ENCODE measurements around the gene SIPA1L2. TPM values are rescaled to one million over a fixed set of nuclear protein-coding genes. Genes with fewer than 3 reads are reported as not detected.
A peak's percentile ranks its signal among the peaks of the same experiment; 100 is the strongest.

Gene SIPA1L2
- total RNA-seq, 1 donor from 2014 or later = 9.0 TPM

DNA sequence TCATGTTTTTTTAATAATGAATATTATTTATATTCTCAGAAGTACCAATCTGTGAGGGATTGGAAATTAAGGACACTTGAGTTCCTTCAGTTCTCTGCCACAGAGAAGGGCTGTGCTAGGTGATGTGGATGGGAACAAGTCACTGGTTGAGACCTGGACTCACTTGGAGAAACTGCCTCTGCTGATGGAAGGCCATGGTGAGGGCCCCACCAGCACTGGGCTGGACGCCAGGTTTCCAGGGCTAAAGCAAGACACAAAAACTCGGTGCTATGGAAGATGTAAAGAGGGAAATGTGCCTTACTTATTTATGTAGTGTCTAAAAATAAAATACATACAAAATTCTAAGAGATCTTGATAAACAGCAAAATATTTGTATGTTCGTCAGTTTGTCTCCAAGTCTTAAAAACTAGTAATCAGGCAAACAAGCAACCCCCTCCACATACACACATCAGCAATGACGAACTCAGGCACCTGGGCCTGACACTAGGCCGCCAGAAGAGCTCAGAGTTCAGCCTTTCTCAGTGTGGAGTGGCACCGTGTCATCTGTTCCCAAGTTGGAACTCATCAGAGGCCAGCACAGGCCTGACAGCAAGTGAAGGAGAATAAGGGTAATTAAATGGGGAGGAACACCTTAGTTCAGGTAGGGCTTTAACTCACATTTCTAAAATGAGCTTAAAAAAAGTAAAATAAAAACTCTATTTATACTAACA is 19.6 kb downstream of the SIPA1L2 start:
- Mint-ChIP-seq H3K4me1 (ENCODE audit: low read depth) (peaks cover 23% of the 10 kb centered on the region), H3K9me3 (ENCODE audit: low read depth) (no peaks in the 10 kb centered on the region), H3K36me3 (ENCODE audit: low read depth) (peaks cover 2% of the 10 kb centered on the region), H3K4me3 (ENCODE audit: unreplicated experiment) (no peak overlapping the region), H3K27ac (ENCODE audit: unreplicated experiment) (no peak overlapping the region), H3K27me3 (ENCODE audit: low read depth) (no peaks in the 10 kb centered on the region)
- TF ChIP-seq, protein P1, sequence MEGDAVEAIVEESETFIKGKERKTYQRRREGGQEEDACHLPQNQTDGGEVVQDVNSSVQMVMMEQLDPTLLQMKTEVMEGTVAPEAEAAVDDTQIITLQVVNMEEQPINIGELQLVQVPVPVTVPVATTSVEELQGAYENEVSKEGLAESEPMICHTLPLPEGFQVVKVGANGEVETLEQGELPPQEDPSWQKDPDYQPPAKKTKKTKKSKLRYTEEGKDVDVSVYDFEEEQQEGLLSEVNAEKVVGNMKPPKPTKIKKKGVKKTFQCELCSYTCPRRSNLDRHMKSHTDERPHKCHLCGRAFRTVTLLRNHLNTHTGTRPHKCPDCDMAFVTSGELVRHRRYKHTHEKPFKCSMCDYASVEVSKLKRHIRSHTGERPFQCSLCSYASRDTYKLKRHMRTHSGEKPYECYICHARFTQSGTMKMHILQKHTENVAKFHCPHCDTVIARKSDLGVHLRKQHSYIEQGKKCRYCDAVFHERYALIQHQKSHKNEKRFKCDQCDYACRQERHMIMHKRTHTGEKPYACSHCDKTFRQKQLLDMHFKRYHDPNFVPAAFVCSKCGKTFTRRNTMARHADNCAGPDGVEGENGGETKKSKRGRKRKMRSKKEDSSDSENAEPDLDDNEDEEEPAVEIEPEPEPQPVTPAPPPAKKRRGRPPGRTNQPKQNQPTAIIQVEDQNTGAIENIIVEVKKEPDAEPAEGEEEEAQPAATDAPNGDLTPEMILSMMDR (IDR thresholded peaks at IDR 0.05) = no peak
- no peak for DNase-seq (ENCODE audit: low spot score)

DNA sequence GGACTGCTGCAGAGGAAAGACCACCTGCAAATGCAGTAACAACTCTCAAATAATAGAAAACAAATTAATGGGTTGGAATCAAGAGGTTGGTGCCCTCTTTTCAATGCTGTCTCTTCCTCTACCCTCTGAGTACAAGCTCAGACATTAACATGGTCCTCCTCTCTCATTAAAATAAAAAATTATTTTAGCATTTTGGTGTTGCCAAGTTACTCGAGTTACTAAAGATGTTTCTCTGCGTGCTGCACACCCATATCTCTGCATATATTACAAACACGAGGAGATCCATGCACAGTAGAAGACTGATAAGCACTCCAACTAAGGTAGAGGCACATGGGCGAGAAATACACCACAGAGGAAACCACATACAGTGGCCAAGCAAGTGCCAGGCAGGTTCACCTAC is 21.5 kb downstream of the SIPA1L2 start:
- Mint-ChIP-seq H3K4me3 (ENCODE audit: unreplicated experiment) (no peak overlapping the region), H3K27me3 (ENCODE audit: low read depth) (no peaks in the 10 kb centered on the region), H3K36me3 (ENCODE audit: low read depth) (peaks cover 7% of the 10 kb centered on the region), H3K9me3 (ENCODE audit: low read depth) (no peaks in the 10 kb centered on the region), H3K4me1 (ENCODE audit: low read depth) (peaks cover 5% of the 10 kb centered on the region), H3K27ac (ENCODE audit: unreplicated experiment) (no peak overlapping the region)
- DNase-seq (ENCODE audit: low spot score) = no peak
- TF ChIP-seq, protein P1 (IDR thresholded peaks at IDR 0.05) = no peak

DNA sequence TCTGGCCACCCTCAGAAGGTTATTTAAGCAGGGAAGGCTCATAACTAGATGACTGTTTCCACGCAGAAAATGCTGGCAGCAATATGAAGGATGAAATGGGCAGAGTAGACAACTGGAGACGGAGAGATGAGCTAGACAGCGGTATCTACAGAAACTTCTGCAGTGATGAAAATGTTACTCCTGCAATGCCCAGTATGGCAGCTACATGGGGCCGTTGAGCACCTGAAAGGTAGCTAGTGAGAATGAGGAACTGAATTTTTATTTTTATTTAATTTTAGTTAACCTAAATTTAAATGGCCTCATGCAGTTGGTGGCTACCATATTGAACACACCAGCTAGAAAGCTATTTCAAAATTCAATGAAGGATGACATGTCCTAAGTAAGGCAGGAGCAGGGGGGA is 27.3 kb downstream of the SIPA1L2 start:
- H3K4me3 Mint-ChIP-seq (ENCODE audit: unreplicated experiment) = no peak overlapping the region
- peaks cover 18% of the 10 kb centered on the region for H3K4me1 Mint-ChIP-seq (ENCODE audit: low read depth)
- no peaks in the 10 kb centered on the region for H3K27me3 Mint-ChIP-seq (ENCODE audit: low read depth)
- no peak for DNase-seq (ENCODE audit: low spot score)
- H3K27ac Mint-ChIP-seq (ENCODE audit: unreplicated experiment) = no peak overlapping the region
- H3K9me3 Mint-ChIP-seq (ENCODE audit: low read depth) = no peaks in the 10 kb centered on the region
- H3K36me3 Mint-ChIP-seq (ENCODE audit: low read depth) = peaks cover 7% of the 10 kb centered on the region
- TF ChIP-seq, protein P1 (IDR thresholded peaks at IDR 0.05) = peak; percentile 52

DNA sequence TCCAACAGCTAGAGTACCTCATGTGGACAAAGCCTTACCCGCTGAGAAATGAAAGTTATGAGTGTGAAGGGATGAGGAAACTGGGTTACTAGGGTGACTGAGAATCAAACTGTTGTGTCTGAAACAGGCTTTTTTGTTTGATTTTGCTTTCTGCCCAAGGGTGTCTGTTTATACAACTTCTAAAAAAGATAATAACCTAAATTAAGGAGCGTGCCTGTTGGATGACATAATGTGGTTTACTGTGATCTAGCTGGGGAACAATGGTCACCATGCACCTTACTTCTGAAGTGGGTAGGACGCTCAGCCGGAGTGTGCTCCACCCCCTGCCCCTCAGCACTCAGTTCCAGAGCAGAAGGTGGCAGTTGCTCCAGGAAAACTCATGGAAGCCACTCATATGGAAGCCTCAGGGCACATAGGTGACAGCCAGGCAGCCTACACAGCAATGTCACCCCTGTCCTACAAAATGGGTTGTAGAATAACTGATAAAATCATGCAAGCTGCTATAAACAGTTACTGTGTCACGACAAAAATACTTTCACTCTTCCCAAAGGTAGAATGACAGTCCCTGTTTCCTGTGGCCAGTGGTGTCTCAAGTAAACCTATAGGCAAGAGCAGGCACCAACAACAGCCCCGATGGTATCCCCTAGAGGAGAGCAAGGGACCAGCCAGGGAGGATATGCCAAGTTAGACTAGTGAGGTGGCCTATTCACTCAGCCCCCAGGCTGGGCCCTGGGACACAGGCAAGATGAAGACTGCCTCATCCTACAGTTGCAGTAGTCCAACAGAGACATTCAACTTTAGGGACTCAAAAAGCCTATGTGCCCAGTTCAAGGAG is 29.3 kb downstream of the SIPA1L2 start:
- H3K27ac Mint-ChIP-seq (ENCODE audit: unreplicated experiment) = no peak overlapping the region
- DNase-seq (ENCODE audit: low spot score) = no peak
- no peaks in the 10 kb centered on the region for H3K27me3 Mint-ChIP-seq (ENCODE audit: low read depth)
- no peak overlapping the region for H3K4me3 Mint-ChIP-seq (ENCODE audit: unreplicated experiment)
- peaks cover 18% of the 10 kb centered on the region for H3K4me1 Mint-ChIP-seq (ENCODE audit: low read depth)
- peaks cover 7% of the 10 kb centered on the region for H3K36me3 Mint-ChIP-seq (ENCODE audit: low read depth)
- H3K9me3 Mint-ChIP-seq (ENCODE audit: low read depth) = no peaks in the 10 kb centered on the region
- TF ChIP-seq, protein P1 (IDR thresholded peaks at IDR 0.05) = no peak

DNA sequence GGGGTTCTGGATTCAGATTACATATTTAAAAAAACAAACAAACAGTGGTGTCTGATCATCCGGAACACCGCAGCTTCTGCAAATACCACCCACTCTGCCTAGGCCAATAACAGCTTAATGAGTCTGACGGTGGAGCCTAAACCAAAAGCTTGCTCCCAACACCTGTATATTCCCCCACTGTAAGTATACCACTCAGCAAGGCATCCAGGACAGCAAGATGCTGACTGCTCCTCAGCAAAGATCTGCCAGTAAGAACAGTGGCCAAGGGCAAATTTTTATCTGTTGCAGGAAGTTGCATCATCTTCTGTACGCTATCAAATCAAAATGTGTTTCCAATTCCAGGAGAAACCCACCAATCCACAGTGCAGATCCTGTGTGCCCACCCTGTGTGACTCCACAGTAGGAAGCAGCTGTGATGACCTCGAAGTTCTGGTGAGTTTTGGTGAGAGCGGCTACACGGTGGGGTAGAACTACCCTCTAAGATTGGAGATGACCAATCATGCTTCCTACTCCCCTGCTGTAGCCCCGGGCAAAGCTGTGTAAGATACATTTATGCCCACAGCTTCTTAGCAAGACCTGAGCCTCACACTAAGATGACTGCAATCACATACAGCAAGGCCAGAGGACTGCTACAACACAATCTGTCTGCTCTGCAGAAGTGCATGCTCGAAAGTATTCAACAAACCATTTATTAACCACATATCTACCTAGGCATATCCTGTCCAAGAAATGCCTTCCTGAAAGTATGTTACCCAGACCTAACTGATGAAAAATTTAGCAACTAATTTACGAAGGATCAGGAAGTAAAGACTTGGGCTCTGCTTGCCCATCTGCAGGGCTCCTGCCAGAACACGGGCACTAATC is 30.5 kb downstream of the SIPA1L2 start:
- TF ChIP-seq, protein P1 (IDR thresholded peaks at IDR 0.05) = no peak
- Mint-ChIP-seq H3K4me3 (ENCODE audit: unreplicated experiment) (no peak overlapping the region), H3K27me3 (ENCODE audit: low read depth) (no peaks in the 10 kb centered on the region), H3K4me1 (ENCODE audit: low read depth) (peaks cover 21% of the 10 kb centered on the region), H3K27ac (ENCODE audit: unreplicated experiment) (peak overlapping the region; percentile 33), H3K36me3 (ENCODE audit: low read depth) (peaks cover 4% of the 10 kb centered on the region), H3K9me3 (ENCODE audit: low read depth) (no peaks in the 10 kb centered on the region)
- no peak for DNase-seq (ENCODE audit: low spot score)

Measured in chondrocyte (in vitro differentiated cells).